A549 (cell line): Measurements from ENCODE around the gene PRSS12. TPM values are rescaled to one million over a fixed set of nuclear protein-coding genes. Genes with fewer than 3 reads are reported as not detected.

Source experiments
- ATAC-seq, 2 experiments: fragments of 200-7000 bp in 1 of 2; fragments of >200 bp in 1 of 2; cut with Nextera tagmentation in 1 of 2; cut with Tn5 transposase in 1 of 2; 3 replicates each; pipeline versions ENCODE4 v1.8.0 to v1.9.1; 2018 to 2020; ENCODE audit warnings: mild to moderate bottlenecking in 1 of 2, moderate library complexity in 1 of 2
- CTCF ChIA-PET: fragments of 300-600 bp; sonication (Branson Sonifier 250); formaldehyde crosslinking; extraction: SDS; loops from one replicate; lab custom pipeline; 2021; ENCODE audit warnings: antibody characterized with exemption, inconsistent platforms; lab: Yijun Ruan, JAX
- POLR2A ChIA-PET: fragments of 350-600 bp; formaldehyde crosslinking; extraction: SDS; loops from one replicate; lab custom pipeline; 2021; ENCODE audit warnings: antibody characterized with exemption, inconsistent platforms; lab: Yijun Ruan, JAX
- DNase-seq, 2 experiments: peaks; one replicate each; pipeline versions ENCODE4 v3.0.0 to v3.0.0-alpha.2; 2011 to 2016; ENCODE audit warnings: low read depth in 1 of 2, low spot score in 1 of 2
- FAIRE-seq: peaks from 2 replicates; lab custom pipeline; 2011; peaks lifted over from hg19 to GRCh38; lab: Jason Lieb, UNC
- H3K27ac ChIP-seq, 2 experiments: fragments of >200 bp; sonication (Bioruptor Twin); formaldehyde crosslinking; 3 replicates each; pipeline ENCODE4 v1.5.1; 2016 to 2017
- H3K4me1 ChIP-seq: fragments of >200 bp; sonication (Bioruptor Twin); formaldehyde crosslinking; 3 replicates; pipeline ENCODE4 v1.6.1; 2016
- H3K4me2 ChIP-seq: fragments of >200 bp; sonication (Bioruptor Twin); formaldehyde crosslinking; 3 replicates; pipeline ENCODE4 v1.6.1; 2016
- H3K4me3 ChIP-seq: fragments of >200 bp; sonication (Bioruptor Twin); formaldehyde crosslinking; 3 replicates; pipeline ENCODE4 v1.5.1; 2016
- H3K9me3 ChIP-seq: fragments of >200 bp; sonication (Bioruptor Twin); formaldehyde crosslinking; 3 replicates; pipeline ENCODE4 v1.6.1; 2016
- CBX2 ChIP-seq: fragments of 200-600 bp; sonication (generic); IDR thresholded peaks from 2 replicates; pipeline ENCODE4 v1.6.1; 2016; ENCODE audit warnings: low read depth, mild to moderate bottlenecking, borderline replicate concordance
- CEBPB ChIP-seq, 2 experiments: fragments of >200 bp in 1 of 2; sonication (Bioruptor Twin) in 1 of 2; formaldehyde crosslinking in 1 of 2; IDR thresholded peaks; 2 replicates each; pipeline ENCODE4 v1.6.1; 2012 to 2016
- CHD2 ChIP-seq: fragments of 150-350 bp; IDR thresholded peaks from 2 replicates; pipeline ENCODE4 v1.6.1; 2014; ENCODE audit warnings: low read length; ENCODE audit not compliant: partially characterized antibody
- CHD4 ChIP-seq: fragments of 200-600 bp; sonication (generic); IDR thresholded peaks from 2 replicates; pipeline ENCODE4 v1.6.1; 2016; ENCODE audit warnings: antibody characterized with exemption, mild to moderate bottlenecking, borderline replicate concordance
- EHF ChIP-seq: fragments of 250-450 bp; sonication (Bioruptor Pico); IDR thresholded peaks from 2 replicates; pipeline ENCODE4 v1.5.0; 2020; ENCODE audit warnings: mild to moderate bottlenecking
- EP300 ChIP-seq, 2 experiments: fragments of >200 bp; sonication (Bioruptor Twin); formaldehyde crosslinking; IDR thresholded peaks; 2 replicates in 1 of 2; 3 replicates in 1 of 2; pipeline ENCODE4 v1.6.1; 2016 to 2017
- FOSB ChIP-seq: fragments of 250-450 bp; sonication (Bioruptor Pico); IDR thresholded peaks from 2 replicates; pipeline ENCODE4 v1.5.0; 2020; ENCODE audit warnings: mild to moderate bottlenecking, moderate library complexity
- HES2 ChIP-seq: fragments of >200 bp; sonication (Bioruptor Twin); formaldehyde crosslinking; IDR thresholded peaks from 2 replicates; pipeline ENCODE4 v1.6.1; 2016
- HEYL ChIP-seq: fragments of 250-450 bp; sonication (Bioruptor Pico); IDR thresholded peaks from 2 replicates; pipeline ENCODE4 v1.8.0; 2021; ENCODE audit warnings: mild to moderate bottlenecking, moderate library complexity
- KDM5A ChIP-seq: fragments of 200-600 bp; sonication (generic); IDR thresholded peaks from 2 replicates; pipeline ENCODE4 v1.6.1; 2016; ENCODE audit warnings: antibody characterized with exemption, mild to moderate bottlenecking
- MAFK ChIP-seq: fragments of 450-650 bp; IDR thresholded peaks from 2 replicates; pipeline ENCODE4 v1.6.1; 2014; ENCODE audit not compliant: partially characterized antibody
- MYC ChIP-seq: IDR thresholded peaks from 2 replicates; pipeline ENCODE4 v1.6.1; 2012; ENCODE audit warnings: mild to moderate bottlenecking, inconsistent platforms, low read length, improper control_type of control experiment, borderline replicate concordance
- NFE2L2 ChIP-seq: fragments of 150-350 bp; conservative IDR thresholded peaks from 2 replicates; pipeline ENCODE4 v1.6.1; 2014; ENCODE audit warnings: low read length
- NPAS2 ChIP-seq: fragments of 250-450 bp; sonication (Bioruptor Pico); IDR thresholded peaks from 2 replicates; pipeline ENCODE4 v1.8.0; 2022; ENCODE audit warnings: mild to moderate bottlenecking, moderate library complexity, borderline replicate concordance
- PHF8 ChIP-seq: fragments of 200-600 bp; sonication (generic); IDR thresholded peaks from 2 replicates; pipeline ENCODE4 v1.6.1; 2016; ENCODE audit warnings: low read depth, mild to moderate bottlenecking, antibody characterized with exemption, moderate library complexity, borderline replicate concordance
- RAD21 ChIP-seq, 2 experiments: fragments of >200 bp in 1 of 2; sonication (Bioruptor Twin) in 1 of 2; formaldehyde crosslinking in 1 of 2; IDR thresholded peaks in 1 of 2; conservative IDR thresholded peaks in 1 of 2; 2 replicates in 1 of 2; 3 replicates in 1 of 2; pipeline ENCODE4 v1.6.1; 2012 to 2018; ENCODE audit warnings: inconsistent platforms in 1 of 2
- RARB ChIP-seq: fragments of 250-450 bp; sonication (Bioruptor Pico); IDR thresholded peaks from 2 replicates; pipeline ENCODE4 v1.8.0; 2021; ENCODE audit warnings: mild to moderate bottlenecking, moderate library complexity
- RFX5 ChIP-seq: fragments of 450-650 bp; IDR thresholded peaks from 2 replicates; pipeline ENCODE4 v1.7.1; 2014; ENCODE audit warnings: antibody characterized with exemption, mild to moderate bottlenecking, moderate library complexity
- SMC3 ChIP-seq: fragments of >200 bp; sonication (Bioruptor Twin); formaldehyde crosslinking; IDR thresholded peaks from 3 replicates; pipeline ENCODE4 v1.6.1; 2018; ENCODE audit warnings: inconsistent platforms
- ZFP36 ChIP-seq: fragments of 450-650 bp; IDR thresholded peaks from 2 replicates; pipeline ENCODE4 v1.6.1; 2014; ENCODE audit warnings: borderline replicate concordance; ENCODE audit not compliant: partially characterized antibody
- ZNF302 ChIP-seq: fragments of 250-450 bp; sonication (Bioruptor Pico); IDR thresholded peaks from 2 replicates; pipeline ENCODE4 v1.9.0; 2021; ENCODE audit warnings: inconsistent platforms, mild to moderate bottlenecking, moderate library complexity
- ZSCAN20 ChIP-seq: fragments of 250-450 bp; sonication (Bioruptor Pico); IDR thresholded peaks from 2 replicates; pipeline ENCODE4 v1.8.0; 2022; ENCODE audit warnings: mild to moderate bottlenecking, moderate library complexity
- WGBS: methylation state at CpG from one replicate; pipeline ENCODE4 v1.1.6; 2017; ENCODE audit errors: missing lambda C conversion rate; 5-methylcytosine and 5-hydroxymethylcytosine counted together
- polyA plus RNA-seq, 4 experiments: library from polyadenylated mRNA; depleted of rRNA in 3 of 4; stranded (reverse); fragments of >200 nt; fragmentation: RNase III in 1 of 4; extraction: RNeasy Plus Mini Kit Qiagen cat#74134 plus additional on column Dnase treatment in 1 of 4; gene quantifications; 2 replicates in 3 of 4; 3 replicates in 1 of 4; pipeline ENCODE4 v1.2.3, GENCODE V29; 2011 to 2017
- TF ChIP-seq, protein P1 (sequence below): fragments of 200-600 bp; sonication (generic); IDR thresholded peaks from 2 replicates; pipeline ENCODE4 v1.6.1; 2016; ENCODE audit warnings: antibody characterized with exemption, mild to moderate bottlenecking, moderate library complexity
- TF ChIP-seq, protein P2 (sequence below): fragments of >200 bp; sonication (Bioruptor Twin); formaldehyde crosslinking; IDR thresholded peaks from 3 replicates; pipeline ENCODE4 v1.6.1; 2016

Gene PRSS12
- polyA plus RNA-seq, 2 of the 4 experiments (the other 2 are of a cell fraction), result 0.34 to 0.36 TPM

DNA sequence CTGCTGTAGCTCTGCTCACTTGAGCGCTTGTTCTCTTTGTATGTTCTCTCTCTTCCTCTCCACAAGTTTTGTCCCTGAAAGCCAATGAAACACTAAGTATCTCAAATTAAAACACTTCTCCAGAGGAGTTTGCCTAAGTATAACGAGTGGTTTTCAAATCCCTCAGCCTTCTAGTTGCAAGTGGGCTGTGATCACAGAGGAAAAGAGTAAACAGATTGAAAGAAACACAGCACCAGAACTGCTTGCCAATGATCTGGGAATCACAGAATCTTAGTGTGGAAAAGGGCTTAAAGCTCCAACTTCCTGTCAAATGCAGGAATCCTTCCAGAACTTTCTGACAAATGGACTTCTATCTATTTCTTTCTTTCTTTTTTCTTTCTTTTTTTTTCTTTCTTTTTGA is 4.8 kb upstream of the PRSS12 start:
- Histone ChIP-seq H3K27ac (no peak overlapping the region), H3K4me2 (no peak overlapping the region), H3K4me3 (no peak overlapping the region), H3K9me3 (no peaks in the 10 kb centered on the region), H3K4me1 (no peaks in the 10 kb centered on the region)
- ChIA-PET CTCF (no interaction called here), POLR2A (no interaction called here)
- no peak for ATAC-seq
- DNase-seq, result no peak
- WGBS, result 55% methylated on average over 2 of the region's 2 CpGs
- TF ChIP-seq SMC3, result no peak
- no peak for TF ChIP-seq MYC
- TF ChIP-seq CHD2, result no peak
- no peak for TF ChIP-seq ZFP36
- no peak for TF ChIP-seq NPAS2
- FAIRE-seq, result no peak

DNA sequence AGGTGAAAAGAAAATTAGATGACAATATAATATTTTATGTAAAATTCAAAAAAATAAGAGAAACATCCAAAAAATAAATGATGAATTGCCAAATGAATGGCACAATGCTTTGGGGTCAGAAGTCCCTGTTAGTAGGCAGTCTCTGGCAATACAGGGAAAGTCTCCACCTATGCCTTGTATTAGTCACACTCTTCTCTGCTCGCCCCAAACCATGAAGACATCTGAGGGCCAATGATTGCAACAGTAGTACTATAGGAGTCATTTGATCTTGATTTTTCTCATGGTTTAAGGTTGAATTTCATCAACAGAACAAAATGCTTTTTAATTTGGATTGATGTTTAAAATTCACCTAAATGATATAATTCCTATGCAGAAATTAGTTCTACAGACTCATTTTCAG is 3.9 kb upstream of the PRSS12 start:
- Histone ChIP-seq H3K9me3 (no peaks in the 10 kb centered on the region), H3K4me1 (no peaks in the 10 kb centered on the region), H3K27ac (no peak overlapping the region), H3K4me3 (no peak overlapping the region), H3K4me2 (no peak overlapping the region)
- ATAC-seq (no peak), DNase-seq (no peak), FAIRE-seq (no peak)
- ChIA-PET CTCF (no interaction called here), POLR2A (no interaction called here)
- TF ChIP-seq NPAS2 (no peak), EP300 (IDR thresholded peaks at IDR 0.05) (no peak), CHD4 (no peak), SMC3 (no peak), PHF8 (no peak), KDM5A (no peak)
- TF ChIP-seq, protein P1, sequence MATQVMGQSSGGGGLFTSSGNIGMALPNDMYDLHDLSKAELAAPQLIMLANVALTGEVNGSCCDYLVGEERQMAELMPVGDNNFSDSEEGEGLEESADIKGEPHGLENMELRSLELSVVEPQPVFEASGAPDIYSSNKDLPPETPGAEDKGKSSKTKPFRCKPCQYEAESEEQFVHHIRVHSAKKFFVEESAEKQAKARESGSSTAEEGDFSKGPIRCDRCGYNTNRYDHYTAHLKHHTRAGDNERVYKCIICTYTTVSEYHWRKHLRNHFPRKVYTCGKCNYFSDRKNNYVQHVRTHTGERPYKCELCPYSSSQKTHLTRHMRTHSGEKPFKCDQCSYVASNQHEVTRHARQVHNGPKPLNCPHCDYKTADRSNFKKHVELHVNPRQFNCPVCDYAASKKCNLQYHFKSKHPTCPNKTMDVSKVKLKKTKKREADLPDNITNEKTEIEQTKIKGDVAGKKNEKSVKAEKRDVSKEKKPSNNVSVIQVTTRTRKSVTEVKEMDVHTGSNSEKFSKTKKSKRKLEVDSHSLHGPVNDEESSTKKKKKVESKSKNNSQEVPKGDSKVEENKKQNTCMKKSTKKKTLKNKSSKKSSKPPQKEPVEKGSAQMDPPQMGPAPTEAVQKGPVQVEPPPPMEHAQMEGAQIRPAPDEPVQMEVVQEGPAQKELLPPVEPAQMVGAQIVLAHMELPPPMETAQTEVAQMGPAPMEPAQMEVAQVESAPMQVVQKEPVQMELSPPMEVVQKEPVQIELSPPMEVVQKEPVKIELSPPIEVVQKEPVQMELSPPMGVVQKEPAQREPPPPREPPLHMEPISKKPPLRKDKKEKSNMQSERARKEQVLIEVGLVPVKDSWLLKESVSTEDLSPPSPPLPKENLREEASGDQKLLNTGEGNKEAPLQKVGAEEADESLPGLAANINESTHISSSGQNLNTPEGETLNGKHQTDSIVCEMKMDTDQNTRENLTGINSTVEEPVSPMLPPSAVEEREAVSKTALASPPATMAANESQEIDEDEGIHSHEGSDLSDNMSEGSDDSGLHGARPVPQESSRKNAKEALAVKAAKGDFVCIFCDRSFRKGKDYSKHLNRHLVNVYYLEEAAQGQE, result no peak
- 4% methylated on average over 1 of the region's 1 CpG for WGBS

DNA sequence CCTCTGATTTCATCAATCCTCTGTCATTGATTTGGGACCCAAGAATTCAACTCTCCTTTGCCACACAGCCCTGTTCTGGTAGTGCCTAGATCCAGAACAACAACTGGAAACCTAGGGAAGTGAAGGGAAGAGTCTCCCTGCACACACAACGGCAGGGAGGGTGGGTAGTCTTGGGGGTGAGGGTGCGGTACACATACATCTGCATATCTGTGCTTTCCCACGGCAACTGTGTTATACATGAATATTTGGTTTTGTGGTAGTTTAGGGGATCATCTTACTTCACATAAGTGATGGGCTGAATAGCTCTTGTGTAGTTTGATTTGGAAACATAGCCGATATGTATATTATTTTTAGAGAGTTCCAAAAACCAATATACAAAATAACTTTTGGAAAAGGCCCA is 3.3 kb upstream of the PRSS12 start:
- FAIRE-seq, result no peak
- no peak for ATAC-seq
- POLR2A ChIA-PET, result no interaction called here
- TF ChIP-seq RAD21 (conservative IDR thresholded peaks at IDR 0.05 in 1 of 2, IDR thresholded peaks at IDR 0.05 in 1 of 2) (no peak), RARB (CRISPR knock-in tag) (no peak), ZSCAN20 (CRISPR knock-in tag) (no peak), CHD4 (no peak), HEYL (no peak), FOSB (CRISPR knock-in tag) (no peak), HES2 (no peak), CEBPB (IDR thresholded peaks at IDR 0.05) (no peak), CBX2 (no peak), ZNF302 (CRISPR knock-in tag) (no peak), EHF (no peak), RFX5 (no peak), NFE2L2 (no peak), NPAS2 (no peak), MAFK (no peak), EP300 (IDR thresholded peaks at IDR 0.05) (no peak)
- TF ChIP-seq, protein P1, result no peak
- TF ChIP-seq, protein P2, sequence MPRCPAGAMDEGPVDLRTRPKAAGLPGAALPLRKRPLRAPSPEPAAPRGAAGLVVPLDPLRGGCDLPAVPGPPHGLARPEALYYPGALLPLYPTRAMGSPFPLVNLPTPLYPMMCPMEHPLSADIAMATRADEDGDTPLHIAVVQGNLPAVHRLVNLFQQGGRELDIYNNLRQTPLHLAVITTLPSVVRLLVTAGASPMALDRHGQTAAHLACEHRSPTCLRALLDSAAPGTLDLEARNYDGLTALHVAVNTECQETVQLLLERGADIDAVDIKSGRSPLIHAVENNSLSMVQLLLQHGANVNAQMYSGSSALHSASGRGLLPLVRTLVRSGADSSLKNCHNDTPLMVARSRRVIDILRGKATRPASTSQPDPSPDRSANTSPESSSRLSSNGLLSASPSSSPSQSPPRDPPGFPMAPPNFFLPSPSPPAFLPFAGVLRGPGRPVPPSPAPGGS, result no peak

More for the DNA sequence above, 3.3 kb upstream of the PRSS12 start:
- 49% methylated on average over 2 of the region's 4 CpGs for WGBS
- no peak for DNase-seq
- H3K4me1 ChIP-seq, result no peaks in the 10 kb centered on the region
- no peaks in the 10 kb centered on the region for H3K9me3 ChIP-seq
- H3K4me3 ChIP-seq, result no peak overlapping the region
- H3K27ac ChIP-seq, result no peak overlapping the region
- CTCF ChIA-PET, result no interaction called here
- no peak overlapping the region for H3K4me2 ChIP-seq
